GM19324 (cell line): ENCODE results near the gene DNAH14.
"Not testable (repeated sequence)": the region's sequence is repeated elsewhere in the genome, so short reads cannot be mapped to it uniquely, and the experiment has no call there.

Experiments used
- ATAC-seq: cut with Tn5 transposase; IDR thresholded peaks from one replicate; pipeline ENCODE4 v1.9.1; 2021; ENCODE audit warnings: mild to moderate bottlenecking, moderate library complexity; ENCODE audit not compliant: unreplicated experiment, low FRiP score

DNAH14 gene

DNA sequence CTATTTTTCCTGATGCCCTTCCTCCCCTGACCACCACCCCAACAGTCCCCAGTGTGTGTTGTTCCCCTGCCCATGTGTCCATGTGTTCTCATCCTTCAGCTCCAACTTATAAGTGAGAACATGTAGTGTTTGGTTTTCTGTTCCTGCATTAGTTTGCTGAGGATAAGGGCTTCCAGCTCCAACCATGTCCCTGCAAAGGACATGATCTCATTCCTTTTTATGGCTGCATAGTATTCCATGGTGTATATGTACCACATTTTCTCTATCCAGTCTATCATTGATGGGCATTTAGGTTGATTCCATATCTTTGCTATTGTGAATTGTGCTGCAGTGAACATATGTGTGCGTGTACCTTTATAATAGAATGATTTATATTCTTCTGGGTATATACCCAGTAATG, 303.5 kb downstream of the DNAH14 start:
- ATAC-seq, result not testable (repeated sequence)

DNA sequence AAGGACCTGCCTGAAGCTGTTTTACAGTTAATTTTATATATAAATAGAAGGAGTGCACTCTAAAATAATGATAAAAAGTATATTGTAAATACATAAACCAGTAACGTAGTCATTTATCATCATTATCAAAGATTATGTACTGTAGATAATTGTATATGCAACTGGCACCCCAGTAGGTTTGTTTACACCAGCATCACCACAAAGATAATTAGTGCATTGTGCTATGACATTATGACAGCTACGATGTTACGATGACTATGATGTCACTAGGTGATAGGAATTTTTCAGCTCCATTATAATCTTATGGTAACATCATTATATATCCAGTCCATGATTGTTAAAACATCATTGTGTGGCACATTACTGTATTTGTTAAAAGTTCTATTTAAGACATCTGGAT, 313.1 kb downstream of the DNAH14 start:
- no peak for ATAC-seq

DNA sequence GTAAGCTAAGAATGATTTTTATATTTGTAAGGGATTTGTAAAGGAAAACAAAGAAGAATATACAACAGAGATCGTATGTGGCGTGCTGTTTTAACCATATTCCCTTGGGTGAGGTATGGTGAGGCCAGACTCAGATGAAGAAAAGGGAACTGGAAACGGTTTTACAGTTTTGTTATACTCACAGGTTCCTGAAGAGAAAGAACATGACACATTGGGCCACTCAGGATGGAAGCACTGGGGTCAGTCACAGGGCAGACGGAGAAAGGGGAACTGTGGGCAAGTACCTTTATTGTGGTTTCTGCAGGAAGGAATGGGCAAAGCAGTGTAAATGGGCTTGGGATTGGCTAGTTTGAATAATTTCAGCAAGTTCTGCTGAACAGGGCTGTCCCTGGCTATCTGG, 321.0 kb downstream of the DNAH14 start:
- no peak for ATAC-seq

DNA sequence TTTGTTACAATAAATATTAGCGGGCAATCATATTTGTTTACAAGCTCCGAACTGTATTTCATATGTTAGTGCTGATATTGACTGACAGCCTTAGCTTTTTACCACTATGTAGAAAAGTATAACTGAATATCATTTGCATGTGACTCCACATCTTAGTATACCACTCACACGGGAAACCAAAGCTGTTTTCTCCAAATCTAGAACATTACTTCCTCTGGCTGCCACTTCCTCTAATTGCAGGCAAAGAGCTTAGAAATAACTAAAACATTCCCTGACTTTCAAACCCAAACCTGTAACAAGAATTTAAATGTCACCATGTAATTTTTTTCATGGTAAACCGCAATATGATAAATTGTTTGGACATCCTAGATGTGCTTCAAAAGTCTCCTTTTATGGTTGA, 323.7 kb downstream of the DNAH14 start:
- ATAC-seq, result no peak

DNA sequence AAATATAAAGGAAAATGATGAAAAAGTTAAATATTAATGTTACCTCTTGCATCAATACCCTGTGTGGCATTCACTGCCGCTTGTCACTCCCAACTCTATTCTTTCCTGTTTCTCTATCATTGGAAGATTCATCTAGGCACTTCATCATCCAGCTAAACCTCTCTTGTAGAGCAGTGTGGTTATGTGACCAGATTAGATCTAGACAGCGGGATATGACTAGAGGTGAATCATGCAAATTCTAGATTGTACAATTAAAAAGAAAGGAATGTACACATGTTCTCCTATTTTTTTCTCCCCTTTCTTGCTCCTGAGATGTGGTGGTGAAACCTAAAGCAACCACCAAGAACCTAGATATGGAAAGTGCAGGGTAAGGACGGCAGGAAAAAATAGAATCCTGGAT, 324.3 kb downstream of the DNAH14 start:
- ATAC-seq, result no peak

DNA sequence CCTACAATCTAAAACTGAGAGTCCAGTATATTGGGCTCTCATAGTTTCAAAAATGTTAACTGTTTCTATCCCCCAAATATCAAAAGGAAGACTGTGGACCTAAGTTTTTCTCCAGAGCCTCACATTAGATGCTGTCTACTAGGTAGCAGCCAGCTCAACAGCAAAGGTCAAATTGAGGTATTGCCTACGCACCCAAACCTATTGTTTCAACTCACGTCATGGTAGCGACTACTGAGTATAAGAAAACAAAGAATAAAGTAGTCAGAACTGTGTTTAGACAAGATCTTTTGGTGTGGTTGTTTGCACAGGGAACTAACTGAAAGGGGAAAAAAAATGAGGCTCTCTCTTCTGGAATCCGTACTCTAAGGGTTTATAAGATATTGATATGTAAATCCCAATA, 325.2 kb downstream of the DNAH14 start:
- ATAC-seq, result no peak

DNA sequence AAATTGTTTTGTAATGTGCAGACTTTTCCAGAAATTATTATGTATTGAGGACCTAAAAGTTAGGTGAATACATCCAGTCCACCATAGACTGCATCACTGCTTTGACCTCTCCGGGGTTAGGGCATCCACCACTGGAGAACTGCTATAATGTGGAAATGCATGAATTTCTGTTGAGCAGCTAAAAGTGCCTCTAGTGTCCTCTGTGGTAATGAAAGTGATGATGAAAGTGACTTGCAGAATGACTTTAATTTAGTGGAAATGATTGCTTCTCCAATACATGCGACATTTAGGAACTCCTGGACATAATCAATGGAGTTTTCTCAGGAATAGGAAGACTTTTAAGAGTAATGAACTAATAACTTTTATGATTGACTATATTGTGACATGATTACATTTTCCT, 327.6 kb downstream of the DNAH14 start:
- no peak for ATAC-seq

DNA sequence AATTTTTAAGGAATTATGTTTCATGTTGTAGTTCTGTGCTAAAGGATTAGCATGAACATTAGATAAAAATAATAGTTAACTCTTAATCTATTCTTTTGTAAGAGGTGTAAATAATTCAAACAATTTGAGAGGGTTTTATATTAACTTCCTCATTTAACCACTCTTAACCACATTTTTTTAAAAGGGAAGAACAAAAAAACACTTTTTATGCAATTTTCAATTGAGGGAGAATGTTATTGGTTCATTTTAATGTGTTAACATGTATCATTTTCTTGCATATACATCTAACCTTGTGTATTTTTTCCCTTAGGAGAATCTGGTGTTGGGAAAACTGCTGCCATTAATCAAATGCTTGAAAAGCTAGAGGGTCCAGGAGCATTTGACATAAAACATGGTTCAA, 329.3 kb downstream of the DNAH14 start:
- ATAC-seq, result no peak

DNA sequence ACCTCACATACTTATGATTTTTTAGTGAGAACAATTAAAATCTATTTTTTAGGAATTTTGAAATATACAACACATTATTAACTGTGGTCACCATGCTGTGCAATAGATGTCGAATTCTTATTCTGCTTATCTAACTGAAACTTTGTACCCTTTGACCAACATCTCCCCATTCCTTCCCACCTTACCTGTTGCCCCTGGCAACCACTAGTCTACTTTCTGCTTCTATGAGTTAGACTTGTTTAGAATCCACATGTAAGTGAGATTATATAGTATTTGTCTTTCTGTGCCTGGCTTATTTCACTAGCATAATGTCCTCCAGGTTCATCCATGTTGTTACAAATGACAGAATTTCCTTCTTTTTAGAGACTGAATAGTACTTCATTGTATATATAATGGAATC, 330.1 kb downstream of the DNAH14 start:
- no peak for ATAC-seq

DNA sequence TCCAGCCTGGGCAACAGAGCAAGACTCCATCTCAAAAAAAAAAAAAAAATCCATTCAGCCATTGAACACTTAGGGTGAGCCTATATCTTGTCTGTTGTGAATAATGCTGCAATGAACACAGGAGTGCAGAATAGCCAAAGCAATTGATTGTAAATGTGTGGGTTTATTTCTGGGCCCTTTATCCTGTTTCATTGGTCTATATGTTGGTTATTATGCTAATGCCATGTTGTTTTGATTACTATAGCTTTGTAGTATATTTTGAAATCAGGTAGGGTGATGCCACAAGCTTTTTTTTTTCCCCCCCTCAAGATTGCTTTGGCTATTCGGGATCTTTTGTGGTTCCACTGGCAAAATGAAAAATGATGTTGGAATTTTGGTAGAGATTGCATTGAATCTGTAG, 330.8 kb downstream of the DNAH14 start:
- ATAC-seq, result no peak

DNA sequence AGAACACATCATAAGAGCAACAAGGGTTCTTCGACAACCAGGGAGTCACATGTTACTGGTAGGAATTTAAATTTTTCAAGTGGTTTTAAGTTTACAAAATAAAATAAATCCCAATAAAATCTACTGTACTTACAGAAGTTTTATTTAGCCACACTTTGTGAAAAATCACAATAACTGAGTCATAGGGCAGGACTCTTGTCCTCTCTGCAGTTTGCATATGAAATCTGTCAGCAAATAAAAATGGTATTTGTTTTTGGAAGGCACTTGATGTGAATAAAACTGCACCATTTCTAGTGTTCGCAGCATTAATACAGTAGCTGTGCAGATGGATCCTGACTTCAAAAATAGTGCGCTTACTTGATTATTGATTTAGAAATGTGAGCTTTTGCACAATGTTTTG, 348.0 kb downstream of the DNAH14 start:
- no peak for ATAC-seq

DNA sequence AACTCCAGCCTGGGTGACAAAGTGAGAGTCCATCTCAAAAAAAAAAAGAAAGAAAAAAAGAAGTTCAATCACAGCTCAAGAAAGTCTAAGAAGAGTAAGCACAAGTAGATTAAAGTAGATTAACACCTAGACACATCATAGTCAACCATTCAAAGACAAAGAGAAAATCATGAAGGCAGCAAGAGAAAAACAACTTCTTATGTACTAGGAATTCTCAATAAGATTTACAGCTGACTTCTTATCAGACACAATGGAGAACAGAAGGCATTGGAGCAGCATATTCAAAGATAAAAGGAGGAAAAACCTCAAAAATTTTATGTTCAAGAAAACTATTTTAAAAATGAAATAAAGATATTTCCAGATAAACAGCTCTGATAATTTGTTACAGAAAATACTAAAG, 351.1 kb downstream of the DNAH14 start:
- no peak for ATAC-seq

DNA sequence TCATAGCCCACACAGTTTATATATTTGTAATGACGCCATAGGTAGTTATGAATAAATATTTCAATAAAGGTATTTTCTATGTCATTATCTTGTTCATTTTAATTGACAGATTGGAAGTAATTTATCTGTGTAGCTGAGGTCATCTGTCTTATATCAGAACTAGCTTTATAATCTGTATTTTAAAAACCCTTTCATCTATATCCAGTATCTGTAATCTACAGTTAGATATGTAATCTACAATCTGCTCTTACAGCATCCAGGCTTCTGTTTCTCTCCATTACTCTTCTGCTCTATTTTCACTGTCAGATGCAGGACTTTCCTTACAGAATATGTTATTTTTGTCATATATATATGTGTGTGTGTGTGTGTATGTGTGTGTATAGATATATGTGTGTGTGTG, 360.8 kb downstream of the DNAH14 start:
- no peak for ATAC-seq

DNA sequence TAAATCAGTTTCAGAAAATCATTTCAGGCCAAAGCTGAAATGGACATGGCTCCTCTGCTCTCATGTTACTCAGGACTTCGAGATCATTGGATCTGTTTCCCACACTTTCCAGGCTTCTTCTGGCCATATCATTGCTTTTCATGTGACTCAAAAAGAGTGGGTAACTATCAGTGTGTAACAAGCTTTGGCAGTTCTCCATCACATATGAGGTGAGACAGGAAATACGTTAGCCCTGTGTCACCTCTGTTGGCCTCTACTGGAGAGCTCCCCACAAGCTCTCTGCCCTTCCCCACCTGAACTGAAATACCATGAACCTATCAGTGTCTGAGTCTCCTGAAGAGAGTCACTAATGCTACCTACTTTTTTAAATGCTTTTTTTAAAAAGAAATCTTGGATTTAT, 370.1 kb downstream of the DNAH14 start:
- ATAC-seq, result no peak

DNA sequence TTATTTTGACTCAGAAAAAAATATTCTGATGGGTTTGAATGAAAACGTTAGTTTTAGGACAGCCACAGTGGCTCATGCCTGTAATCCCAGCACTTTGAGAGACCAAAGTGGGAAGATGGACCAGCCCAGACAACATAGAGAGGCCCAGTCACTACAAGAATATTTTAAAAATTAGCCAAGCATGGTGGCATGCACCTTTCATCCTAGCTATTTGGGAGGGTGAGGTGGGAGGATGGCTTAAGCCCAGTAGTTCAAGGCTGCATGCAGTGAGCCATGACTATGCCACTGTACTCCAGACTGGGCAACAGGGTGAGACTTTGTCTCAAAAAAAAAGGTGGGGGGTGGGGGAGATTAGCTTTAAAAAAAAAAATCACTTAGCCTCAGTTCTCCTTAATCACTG, 370.9 kb downstream of the DNAH14 start:
- ATAC-seq, result no peak

DNA sequence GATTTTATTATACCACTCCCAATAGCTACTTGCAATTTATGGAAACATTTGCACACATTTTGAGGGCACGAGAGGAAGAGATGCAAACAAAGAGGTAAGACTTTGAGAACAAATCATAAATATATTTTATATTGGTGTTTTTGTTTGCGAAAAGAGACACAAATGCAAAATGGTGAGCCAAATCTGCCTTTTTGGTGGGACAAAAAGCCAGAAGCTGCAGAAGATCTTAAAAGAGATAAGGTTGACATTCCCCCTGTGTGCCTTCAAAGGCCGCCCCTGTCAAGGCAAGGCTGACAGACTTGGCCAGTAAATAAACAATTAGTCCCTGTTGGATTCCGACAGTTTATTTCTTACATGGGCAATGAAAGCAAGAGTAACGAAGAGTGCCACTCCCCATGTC, 375.5 kb downstream of the DNAH14 start:
- ATAC-seq, result no peak

DNA sequence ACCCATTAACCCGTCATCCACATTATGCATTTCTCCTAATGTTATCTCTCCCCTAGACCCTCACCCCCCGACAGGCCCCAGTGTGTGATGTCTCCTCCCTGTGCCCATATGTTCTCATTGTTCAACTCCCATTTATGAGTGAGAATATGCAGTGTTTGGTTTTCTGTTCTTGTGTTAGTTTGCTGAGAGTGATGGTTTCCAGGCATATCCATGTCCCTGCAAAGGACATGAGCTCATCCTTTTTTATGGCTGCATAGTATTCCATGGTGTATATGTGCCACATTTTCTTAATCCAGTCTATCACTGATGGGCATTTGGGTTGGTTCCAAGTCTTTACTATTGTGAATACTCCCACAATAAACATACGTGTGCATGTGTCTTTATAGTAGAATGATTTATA, 381.1 kb downstream of the DNAH14 start:
- not testable (repeated sequence) for ATAC-seq

DNA sequence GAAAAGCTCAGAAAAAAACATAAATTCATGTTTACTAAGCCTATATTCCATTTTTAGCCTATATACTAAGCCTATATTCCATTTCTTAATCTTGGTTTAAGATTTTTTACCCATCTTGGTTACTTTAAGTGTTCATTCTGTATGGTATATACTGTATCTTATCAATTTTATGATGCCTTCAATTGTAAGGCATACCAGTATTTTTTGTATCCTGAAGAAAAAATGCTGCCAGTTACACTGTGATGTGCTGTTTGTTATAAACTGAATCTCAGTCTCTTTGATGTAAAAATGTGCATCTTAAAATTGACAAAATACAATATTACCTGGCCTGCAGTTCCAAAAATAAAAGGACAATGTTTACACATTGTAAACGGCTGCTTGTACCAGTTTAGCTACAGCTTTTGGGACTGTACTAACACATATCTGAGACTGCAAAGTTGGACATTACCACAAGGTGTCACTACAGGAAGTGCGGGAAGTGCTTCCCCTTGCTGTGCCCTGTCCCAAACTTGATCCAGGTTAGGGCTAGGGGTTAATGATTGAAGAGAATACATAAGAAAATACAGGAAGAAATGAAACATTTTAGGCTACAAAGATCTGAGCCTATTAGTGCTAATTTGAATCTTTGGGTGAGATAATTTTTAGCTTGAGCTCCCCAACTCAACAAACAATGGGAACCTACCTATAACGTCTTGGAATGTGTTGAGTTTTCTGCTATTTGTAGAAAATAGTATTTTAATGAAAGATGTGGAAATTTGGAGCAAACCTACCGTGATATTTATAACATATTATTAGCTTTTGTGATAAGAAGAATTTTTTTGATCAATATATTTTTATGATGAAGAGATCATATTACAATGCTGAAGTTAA, 389.5 kb downstream of the DNAH14 start:
- ATAC-seq, result peak; percentile 93

DNA sequence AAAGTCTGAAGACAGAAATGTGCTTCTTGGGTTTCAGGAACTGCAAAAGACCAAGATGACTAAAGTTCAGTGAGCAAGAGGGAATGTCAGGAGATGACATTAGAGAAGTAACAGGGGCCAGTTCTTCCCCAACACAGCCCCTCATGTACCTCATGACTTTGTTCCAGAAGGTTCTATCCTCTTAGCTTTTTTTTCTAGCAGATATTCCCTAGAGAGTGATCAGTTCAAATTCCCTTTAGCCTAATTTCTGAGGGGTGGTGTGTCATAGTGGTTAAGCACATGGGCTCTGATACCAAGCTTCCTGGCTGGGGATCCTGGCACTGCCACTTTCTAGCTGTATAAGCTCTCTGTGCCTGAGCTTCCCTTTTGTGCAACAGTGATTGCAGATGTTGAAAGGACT, 390.4 kb downstream of the DNAH14 start:
- ATAC-seq, result no peak

DNA sequence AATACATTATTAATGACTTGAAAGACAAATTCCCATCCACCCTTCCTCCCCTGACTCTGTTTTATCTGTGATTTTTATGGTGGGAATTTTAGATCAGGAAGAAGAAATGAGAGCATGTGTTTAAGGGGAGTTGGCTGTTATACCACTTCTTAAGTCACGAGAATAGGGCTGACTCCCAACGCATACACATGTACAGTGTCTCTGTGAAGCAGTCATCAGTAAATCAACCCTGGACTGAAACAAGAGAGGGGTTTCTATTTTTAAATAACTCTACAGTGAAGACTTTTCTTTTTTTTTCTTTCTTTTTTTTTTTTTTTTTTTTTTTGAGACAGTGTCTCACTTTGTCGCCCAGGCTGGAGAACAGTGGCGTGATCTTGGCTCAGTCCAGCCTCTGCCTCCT, 392.3 kb downstream of the DNAH14 start:
- ATAC-seq, result no peak

DNA sequence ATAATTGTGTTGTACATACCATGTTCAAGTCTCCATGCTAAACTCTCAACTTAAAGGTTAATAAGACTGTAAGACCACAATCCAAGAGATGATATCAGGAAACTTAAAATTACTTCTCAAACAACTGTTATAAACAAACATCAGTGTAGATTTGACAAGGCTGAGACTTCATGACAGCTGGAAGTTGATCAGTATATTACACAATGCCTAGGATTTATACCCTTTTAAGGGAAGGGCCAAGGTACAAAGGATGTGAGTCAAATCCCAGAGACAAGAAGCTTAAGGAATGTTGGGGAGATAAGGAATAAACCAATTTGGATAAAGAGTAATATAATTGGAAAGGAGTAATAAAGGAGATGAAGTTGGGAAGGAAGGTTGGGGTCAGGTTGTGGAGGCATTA, 399.6 kb downstream of the DNAH14 start:
- no peak for ATAC-seq

DNA sequence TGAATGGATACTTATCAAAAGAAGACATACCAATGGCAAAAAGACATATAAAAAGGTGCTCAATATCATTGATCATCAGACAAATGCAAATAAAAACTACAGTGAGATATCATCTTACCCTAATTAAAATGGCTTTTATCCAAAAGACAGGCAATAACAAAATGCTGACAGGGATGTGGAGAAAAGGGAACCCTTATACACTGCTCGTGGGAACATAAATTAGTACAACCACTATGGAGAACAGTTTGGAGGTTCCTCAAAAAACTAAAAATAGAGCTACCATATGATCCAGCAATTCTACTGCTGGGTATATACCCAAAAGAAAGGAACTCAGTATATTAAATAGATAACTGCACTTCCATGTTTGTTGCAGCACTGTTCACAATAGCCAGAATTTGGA, 400.5 kb downstream of the DNAH14 start:
- not testable (repeated sequence) for ATAC-seq

DNA sequence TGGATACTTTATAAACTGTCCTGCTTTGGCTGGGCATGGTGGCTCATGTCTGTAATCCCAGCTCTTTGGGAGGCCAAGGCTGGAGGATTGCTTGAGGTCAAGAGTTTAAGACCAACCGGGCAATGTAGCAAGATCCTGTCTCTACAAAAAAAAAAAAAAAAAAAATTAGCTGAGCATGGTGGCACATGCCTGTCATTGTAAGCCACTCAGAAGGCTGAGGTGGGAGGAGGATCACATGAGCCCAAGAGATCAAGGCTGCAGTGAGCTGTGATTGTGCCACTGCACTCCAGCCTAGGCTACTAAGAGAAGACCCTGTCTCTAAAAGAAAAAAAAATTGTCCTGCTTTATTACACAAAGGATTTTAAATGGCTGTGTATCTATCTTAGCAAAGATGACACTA, 403.2 kb downstream of the DNAH14 start:
- no peak for ATAC-seq
